Right renal cortex interstitium (tissue), 3 donors: Measurements from ENCODE around the gene THSD4. TPM values are rescaled to one million over a fixed set of nuclear protein-coding genes. Genes with fewer than 3 reads are reported as not detected.

Experiments
- DNase-seq, 3 donors: peaks; one replicate each; pipeline ENCODE4 v3.0.0-alpha.2; 2013; ENCODE audit warnings: low read depth in 3 of 3, low spot score in 2 of 3
- polyA plus RNA-seq, 3 donors: library from polyadenylated mRNA; unstranded; fragments of 120-200 nt; gene quantifications; one replicate each; pipeline ENCODE4 v1.2.1, GENCODE V29; 2013; ENCODE audit not compliant: insufficient read length in 3 of 3

Gene THSD4
- polyA plus RNA-seq, 3 donors: 31.9 to 39.4 (median 33.2) TPM

DNA sequence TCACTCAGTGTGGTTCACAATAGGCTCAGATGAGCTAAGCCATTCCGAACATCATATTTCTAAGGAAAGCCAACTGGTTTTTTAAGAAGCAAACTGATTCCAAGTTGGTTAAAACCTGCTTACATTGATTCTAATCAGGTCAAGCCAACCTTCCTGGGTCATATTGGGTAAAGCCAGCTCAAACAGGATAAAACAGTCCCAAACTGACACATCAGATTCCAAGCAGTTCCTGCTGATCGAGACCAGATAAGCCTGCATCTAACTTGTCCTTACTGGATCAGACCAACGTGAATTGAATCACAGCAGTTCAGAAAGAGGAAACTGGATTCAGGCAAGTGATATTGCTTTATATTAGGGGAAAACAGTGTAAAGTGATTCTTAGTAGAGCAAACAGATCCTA is 18.6 kb upstream of the THSD4 start:
- DNase-seq: no peak

- DNase-seq: no peak
Observed at GRCh38 chr15:71097890-71098289, 17.4 kb upstream of the THSD4 start.

DNA sequence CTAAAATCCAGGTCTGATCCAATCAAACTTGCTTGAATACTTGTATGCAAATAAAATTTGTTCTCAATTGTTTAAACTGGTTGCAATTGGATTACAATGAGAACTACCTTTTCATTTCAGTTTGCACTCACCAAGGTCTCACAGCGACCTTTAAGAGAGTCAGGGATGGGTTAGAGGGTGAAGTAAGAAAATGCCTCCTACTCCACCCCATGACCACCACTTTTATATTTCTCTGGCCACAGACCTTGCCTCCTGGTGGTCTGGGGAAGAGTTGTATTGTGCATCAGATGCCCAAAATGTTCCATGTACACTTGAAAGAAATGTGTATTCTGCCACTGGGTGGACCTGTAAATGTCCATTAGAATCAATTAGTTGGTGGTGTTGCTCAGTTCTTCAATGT is 16.4 kb upstream of the THSD4 start:
- DNase-seq: no peak

DNA sequence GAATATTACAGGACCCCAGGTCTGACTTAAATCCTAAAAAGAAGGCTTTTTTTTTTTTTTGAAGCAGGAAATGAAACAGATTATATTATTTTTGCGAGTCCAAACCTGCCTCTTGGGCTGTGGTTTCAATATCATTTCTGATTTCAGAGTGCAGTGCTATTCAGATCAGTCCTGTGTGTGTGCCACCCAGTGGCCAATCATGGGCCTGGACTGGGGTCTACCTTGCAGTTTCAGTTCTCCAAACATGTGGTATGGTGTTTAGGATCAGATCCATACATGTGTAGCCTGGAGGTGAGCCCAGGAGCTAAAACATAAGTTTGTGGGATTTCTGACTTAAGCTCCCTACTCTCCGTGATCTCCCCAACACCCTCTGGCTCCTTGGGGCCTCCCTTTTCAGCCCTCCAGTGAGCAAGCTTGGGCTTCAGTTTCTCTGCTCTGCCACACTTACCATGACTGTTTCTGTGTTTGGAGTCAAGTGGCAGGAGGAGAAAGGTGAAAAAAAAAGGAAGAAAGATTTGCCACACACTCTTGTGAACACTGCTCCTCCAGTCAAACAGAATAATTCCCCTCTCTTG is 12.1 kb upstream of the THSD4 start:
- DNase-seq: no peak

DNA sequence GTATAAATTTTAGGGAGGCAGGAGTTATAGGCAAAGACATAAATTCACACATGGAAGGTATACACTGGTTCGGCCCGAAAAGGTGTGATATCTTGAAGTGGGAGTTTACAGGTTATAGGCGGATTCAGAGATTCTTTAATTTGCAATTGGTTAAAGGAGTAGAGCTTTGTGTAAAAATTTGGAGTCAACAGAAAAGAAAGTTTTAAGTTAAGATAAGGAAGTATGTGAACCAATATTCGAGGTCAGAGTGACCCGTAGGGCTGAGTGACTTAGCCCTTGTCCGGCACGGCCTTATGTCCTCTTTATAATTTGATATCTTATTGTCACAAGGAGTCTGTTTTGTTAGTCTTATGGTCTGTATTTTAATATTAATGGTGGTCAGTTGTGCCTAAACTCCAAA is 10.6 kb upstream of the THSD4 start:
- DNase-seq: no peak

GRCh38 chr15:71105444-71105843 is 9.8 kb upstream of the THSD4 start:
- DNase-seq: no peak

DNA sequence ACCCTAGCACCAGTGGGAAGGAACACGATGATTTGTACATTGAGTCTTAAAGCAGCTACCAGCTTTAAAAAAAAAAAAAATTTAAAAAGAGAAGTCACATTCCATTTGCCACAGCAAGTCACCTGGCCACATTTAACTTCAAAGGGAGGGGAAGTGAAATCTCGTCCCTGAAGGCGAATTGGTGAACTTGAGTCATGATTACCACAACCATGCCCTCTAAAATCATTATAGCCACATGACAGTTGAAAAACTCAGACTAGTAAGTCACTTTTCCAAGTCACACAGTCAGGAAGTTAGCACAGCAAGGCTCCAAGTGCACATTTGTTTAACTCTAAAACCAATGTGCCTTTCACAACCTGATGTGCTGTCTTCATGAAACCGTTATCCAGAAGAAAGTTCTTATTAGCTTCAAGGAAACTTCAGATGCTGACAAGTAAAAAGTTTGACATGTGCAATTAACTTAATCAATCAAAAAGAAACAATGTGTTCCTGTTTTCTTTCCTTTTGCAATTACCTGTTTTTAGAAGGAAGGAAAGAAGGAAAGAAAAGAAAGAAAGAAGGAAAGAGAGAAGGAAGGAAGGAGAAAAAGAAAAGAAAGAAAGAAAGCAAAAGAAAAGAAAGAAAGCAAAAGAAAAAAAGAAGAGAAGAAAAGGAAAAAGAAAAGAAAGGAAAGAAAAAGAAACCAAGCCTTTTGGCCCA is 8.3 kb upstream of the THSD4 start:
- no peak for DNase-seq

DNA sequence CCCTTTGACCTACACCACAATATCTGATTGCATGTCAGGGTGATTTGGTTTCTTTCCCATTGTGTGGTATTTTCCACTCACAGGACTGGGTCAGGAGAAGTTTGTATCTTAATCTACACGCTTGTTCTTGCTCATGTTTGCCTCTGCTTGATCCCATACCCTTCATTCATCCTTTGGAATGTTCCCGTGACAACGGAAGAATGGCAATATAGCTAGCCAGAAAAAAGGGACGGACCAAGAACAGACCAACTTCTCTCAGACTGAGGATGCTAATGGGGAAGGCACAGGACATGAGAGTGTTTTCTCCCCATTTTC is 7.8 kb upstream of the THSD4 start:
- DNase-seq: no peak

DNA sequence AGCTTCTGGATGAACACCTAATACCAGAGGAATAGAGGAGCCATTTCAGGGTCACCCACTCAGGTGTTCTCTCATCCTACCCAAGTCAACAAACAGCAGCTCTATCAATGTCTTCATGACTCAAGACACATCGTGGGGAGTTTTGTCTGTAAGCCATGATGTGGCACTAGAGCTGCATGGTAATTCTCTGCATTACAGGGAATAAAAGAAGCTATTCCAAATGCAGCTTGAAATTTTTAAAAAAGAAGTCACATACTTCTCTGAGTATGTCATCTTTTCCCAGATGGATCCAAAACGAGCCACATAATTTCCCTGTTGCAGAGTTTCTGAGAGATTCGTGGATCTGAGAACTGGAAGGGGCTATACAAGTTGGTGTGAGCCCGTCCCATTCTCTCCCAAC is 6.1 kb upstream of the THSD4 start:
- no peak for DNase-seq

GRCh38 chr15:71109905-71110304 is 5.4 kb upstream of the THSD4 start:
- DNase-seq: no peak

DNA sequence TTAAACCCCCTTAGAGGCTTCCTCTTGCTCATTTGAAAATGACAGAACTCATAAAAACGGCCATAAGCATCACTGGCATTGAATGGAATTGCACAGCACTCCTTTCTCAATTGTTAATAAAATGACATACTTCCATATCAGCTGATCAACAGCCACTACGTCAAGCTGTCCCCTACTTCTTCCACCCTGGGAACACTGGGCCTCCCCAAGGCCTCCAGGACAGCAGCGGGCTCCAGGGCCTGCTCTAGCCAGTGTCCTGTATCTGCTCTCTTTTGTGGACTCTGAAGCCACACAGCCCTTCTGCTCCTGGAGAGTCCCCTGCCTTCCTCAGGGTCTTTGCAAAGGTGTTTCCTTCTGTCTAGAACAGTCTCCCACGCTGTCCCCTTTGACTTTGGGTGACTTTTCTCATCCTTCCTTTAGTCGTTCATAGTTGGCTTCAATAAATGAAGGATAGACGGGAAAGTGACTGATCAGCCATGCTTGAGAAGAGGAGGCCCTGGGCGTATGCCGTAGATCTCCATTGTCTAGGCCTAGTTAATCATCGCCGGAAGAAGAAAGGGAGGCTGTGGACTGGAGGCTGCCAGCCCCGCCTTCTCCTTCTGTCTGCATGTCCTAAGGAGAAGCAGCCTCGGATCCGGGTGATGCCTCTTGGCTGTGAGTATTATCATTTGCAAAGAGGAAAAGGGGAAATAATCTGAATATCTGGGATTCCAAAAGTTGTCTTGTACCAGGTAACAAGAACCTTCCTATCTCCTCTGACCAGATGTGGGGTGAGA is 4.7 kb upstream of the THSD4 start:
- no peak for DNase-seq

DNA sequence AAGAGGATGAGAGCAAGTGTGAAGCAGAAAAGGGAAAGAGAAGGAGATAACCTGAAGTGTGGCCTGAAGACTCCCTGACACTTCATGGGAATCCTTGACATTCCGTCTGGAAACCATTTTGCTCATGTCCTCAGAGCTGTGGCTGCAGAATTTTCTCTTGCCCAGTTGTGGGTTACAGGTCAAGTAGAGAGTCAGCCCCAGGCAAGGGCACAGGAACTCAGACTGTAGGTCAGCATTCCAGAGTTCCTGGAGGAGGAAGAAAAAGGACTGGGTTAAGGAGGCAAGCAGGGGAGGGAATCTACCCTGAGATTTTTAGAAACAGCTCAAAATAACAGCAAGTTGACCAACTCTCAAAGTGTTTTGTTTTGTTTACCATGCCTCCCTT is 4.1 kb upstream of the THSD4 start:
- DNase-seq: no peak

DNA sequence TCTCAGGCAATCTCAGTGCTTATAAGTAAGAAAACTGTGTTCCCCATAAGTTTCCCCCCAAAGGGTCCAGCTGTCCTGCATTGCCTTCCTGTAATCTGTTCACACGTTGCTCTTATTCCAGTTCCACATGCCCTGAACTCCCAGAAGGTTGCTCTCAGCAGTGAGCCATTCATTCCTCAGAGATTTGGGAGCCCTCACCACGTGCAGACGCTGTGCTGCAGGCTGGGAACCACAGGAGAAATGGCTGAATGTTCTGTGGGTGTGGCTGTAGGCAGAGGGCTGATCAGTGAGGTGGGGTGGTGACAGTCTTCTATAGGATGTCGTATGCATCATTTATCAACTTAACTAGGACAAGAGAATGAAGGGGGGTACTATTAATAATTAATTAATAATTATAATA is 3.3 kb upstream of the THSD4 start:
- DNase-seq: no peak

GRCh38 chr15:71112429-71112828 is 2.8 kb upstream of the THSD4 start:
- no peak for DNase-seq

GRCh38 chr15:71114066-71114680 is 1.1 kb upstream of the THSD4 start:
- no peak for DNase-seq

DNA sequence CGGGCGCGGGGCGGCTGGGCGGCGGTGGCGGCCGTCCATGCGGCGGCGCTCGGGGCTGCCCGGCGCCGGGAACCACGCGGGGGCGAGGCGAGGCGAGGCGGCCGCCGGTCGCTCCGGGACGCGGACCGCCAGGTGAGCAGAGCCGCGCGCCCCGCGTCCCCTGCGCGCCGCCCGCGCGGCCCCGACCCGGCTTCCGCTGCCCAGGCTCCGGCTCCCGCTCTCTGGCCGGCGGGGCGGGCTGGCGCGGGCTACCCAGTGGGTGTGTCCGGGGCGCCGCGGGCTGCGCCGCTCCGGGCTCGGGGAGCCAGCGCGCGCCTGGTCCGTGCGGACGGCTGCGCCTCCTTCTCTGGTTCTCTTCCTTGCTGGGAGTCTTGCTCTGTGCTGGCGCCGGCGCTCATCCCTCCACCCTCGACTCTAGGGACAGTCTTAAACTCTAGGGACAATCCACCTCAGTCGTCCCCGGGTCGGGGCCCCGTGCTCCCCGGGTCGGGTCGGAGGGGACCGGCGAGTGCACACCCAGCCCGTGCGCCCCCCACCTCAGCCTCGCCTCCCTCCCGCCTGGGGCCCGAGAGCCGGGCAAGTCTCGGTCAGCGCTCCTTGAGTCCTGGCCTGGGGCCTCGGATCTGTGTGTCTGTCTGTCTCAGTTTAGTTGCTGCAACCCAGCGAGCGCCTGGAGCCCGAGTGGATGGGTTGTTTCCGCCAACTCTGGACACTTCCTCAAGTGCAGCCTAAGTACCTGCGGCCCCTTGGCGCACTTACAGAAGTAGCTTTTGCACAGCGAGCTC is 488 bp downstream of the THSD4 start:
- no peak for DNase-seq

- DNase-seq: no peak
Observed at GRCh38 chr15:71116366-71116765, 1.1 kb downstream of the THSD4 start.

- DNase-seq: no peak
Observed at GRCh38 chr15:71116942-71117341, 1.7 kb downstream of the THSD4 start.

- no peak for DNase-seq
Observed at GRCh38 chr15:71117714-71118305, 2.5 kb downstream of the THSD4 start.

DNA sequence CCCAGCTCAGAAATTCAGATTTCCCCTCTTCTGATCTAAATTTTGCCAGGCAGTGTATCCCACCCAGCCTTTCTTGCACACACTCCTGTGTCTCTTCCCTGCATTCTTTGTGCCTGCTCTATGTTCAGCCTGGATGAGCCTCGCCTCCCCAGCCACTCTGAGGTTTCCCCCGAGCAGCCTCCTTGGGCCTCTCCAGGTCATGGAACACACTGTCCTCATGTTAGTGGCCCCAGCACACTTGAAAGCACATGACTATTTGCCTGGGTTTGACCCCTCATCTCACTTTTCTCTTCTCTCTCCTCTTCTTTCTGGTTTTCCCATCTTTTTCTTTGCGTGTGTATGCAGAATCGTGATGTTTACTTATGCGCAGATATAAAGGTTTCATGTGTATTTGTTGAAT is 3.1 kb downstream of the THSD4 start:
- DNase-seq: no peak
